Measurements from ENCODE around the gene STMP1. TPM values are rescaled to one million over a fixed set of nuclear protein-coding genes. Genes with fewer than 3 reads are reported as not detected.

Gene STMP1
- total and polyA plus RNA-seq, 2 of the 4 experiments (the other 2 are of a cell fraction): 6.1 to 28.3 TPM

- Histone ChIP-seq H2AK5ac (ENCODE audit: low read depth, low read length) (0 out of 2 replicates have a peak overlapping the region, but pooled peaks have one; percentile 72), H3K79me1 (ENCODE audit: low read depth in 1 of 2, low read length in 2 of 2) (peaks cover 45 to 79% of the 10 kb centered on the region in 2 experiments), H3K4me3 (ENCODE audit: insufficient read depth, low read depth, low read length) (no peak overlapping the region), H3K27ac (ENCODE audit: insufficient read depth, low read length) (no peak overlapping the region), H3K4ac (ENCODE audit: low read depth, low read length) (no peak overlapping the region), H4K8ac (ENCODE audit: low read depth in 2 of 2, low read length in 2 of 2) (no peak overlapping the region), H2BK20ac (ENCODE audit: low read depth, low read length) (no peak overlapping the region), H3K18ac (ENCODE audit: low read depth, low read length) (no peak overlapping the region), H4K5ac (ENCODE audit: low read depth, low read length) (no peak overlapping the region), H4K91ac (ENCODE audit: insufficient read depth, low read depth, low read length) (no peak overlapping the region), H4K20me1 (ENCODE audit: insufficient read depth, low read length) (0 out of 2 replicates have a peak, but pooled peaks cover 6% of the 10 kb centered on the region), H3K27me3 (ENCODE audit: control insufficient read depth, insufficient read depth, low read length) (no peaks in the 10 kb centered on the region), H2BK120ac (ENCODE audit: low read depth, low read length) (no peak overlapping the region), H2AK9ac (replicated peaks; ENCODE audit: low read depth, low read length, poor library complexity) (no peak overlapping the region), H3K4me1 (ENCODE audit: control insufficient read depth, insufficient read depth, low read length) (peaks cover 22% of the 10 kb centered on the region), H3K9me1 (ENCODE audit: insufficient read depth, low read length) (peaks cover 36% of the 10 kb centered on the region), H2BK5ac (ENCODE audit: low read depth, low read length, poor library complexity, severe bottlenecking) (no peak overlapping the region), H2BK15ac (ENCODE audit: low read depth, low read length) (no peak overlapping the region), H2AFZ (replicated peaks; ENCODE audit: low read length, poor library complexity) (no peak overlapping the region), H3K14ac (replicated peaks; ENCODE audit: low read depth, low read length) (no peak overlapping the region), H3K23ac (ENCODE audit: low read depth, low read length) (no peak overlapping the region), H3K9ac (ENCODE audit: low read depth, low read length) (no peak overlapping the region), H3K9me3 (ENCODE audit: control insufficient read depth, insufficient read depth, low read length) (no peaks in the 10 kb centered on the region), H3K36me3 (ENCODE audit: control insufficient read depth, insufficient read depth, low read length) (peaks cover 7% of the 10 kb centered on the region), H3K56ac (ENCODE audit: extremely low read depth, insufficient read depth, low read length) (no peak overlapping the region), H3K4me2 (ENCODE audit: low read depth, low read length) (no peak overlapping the region)
- ChIA-PET POLR2A (ENCODE audit: unreplicated experiment) (interaction anchor here (0.6 kb wide), 1 partner anchor 19 kb away, joined by 4 read pairs; no protein-coding TSS in a partner anchor), CTCF (interaction anchor here (2.2 kb wide), 1 partner anchor 9 kb away, joined by 6 read pairs; no protein-coding TSS in a partner anchor)
- ATAC-seq (ENCODE audit: low read depth): no peak
- dilution Hi-C loops (cut with HindIII; ENCODE audit: low sequenced_read_pairs, unreplicated experiment) (no loop called here), intact Hi-C loops (cut with micrococcal nuclease) (no loop called here), in situ Hi-C loops (cut with MboI; ENCODE audit: low sequenced_read_pairs) (no loop called here)
- WGBS, 2 experiments (ENCODE audit: extremely low coverage in 2 of 2, insufficient read length in 1 of 2): 80% methylated on average over 1 of the region's 5 CpGs; no CpG with 5 or more reads in 1 of the 2 experiments
- no TSS peak for BruUV-seq (replicated peaks)
- DNase-seq: no peak
- TF ChIP-seq RFX5 (IDR thresholded peaks at IDR 0.05; ENCODE audit: low read depth, low read length): no peak
- no peak for TF ChIP-seq USF2 (IDR thresholded peaks at IDR 0.05; ENCODE audit: low read depth, low read length)
- TF ChIP-seq SMC3 (IDR thresholded peaks at IDR 0.05; ENCODE audit: low read depth, low read length): no peak
- TF ChIP-seq NFE2L2 (IDR thresholded peaks at IDR 0.05; ENCODE audit: low read depth, low read length): no peak
- no peak for TF ChIP-seq CHD1 (IDR thresholded peaks at IDR 0.05; ENCODE audit: low read depth, low read length)
- TF ChIP-seq RAD21 (IDR thresholded peaks at IDR 0.05; ENCODE audit: low read length): no peak
Measured at GRCh38 chr7:135681762-135682161, 19.4 kb downstream of the STMP1 start.

Data from IMR-90 (cell line).